Fibroblast of skin of back (primary cell): ENCODE measurements around the gene DAPP1. TPM values are rescaled to one million over a fixed set of nuclear protein-coding genes. Genes with fewer than 3 reads are reported as not detected.
"Not testable (repeated sequence)": the region's sequence is repeated elsewhere in the genome, so short reads cannot be mapped to it uniquely, and the experiment has no call there.

Experiments
- DNase-seq: peaks from one replicate; pipeline ENCODE4 v3.0.0-alpha.2; 2013
- polyA plus RNA-seq, 2 experiments: library from polyadenylated mRNA; unstranded; fragments of 120-200 nt; gene quantifications; one replicate each; pipeline ENCODE4 v1.2.1, GENCODE V29; 2013; ENCODE audit not compliant: insufficient read length in 2 of 2

Gene DAPP1
- not detected for polyA plus RNA-seq (2013, experiment 1 of 2; ENCODE audit: insufficient read length)
- polyA plus RNA-seq (2013, experiment 2 of 2; ENCODE audit: insufficient read length) = not detected

- no peak for DNase-seq
Measured at GRCh38 chr4:99816545-99817308, at the start of gene DAPP1. DAPP1 (plus strand) TSS chr4:99816827; CDS start chr4:99816914, 87 bp downstream.

- DNase-seq = not testable (repeated sequence)
Measured at GRCh38 chr4:99770842-99771241, 45.8 kb upstream of the DAPP1 start.

- no peak for DNase-seq
Measured at GRCh38 chr4:99783940-99784339, 32.7 kb upstream of the DAPP1 start.

GRCh38 chr4:99784842-99785241 lies 31.8 kb upstream of the DAPP1 start:
- no peak for DNase-seq

GRCh38 chr4:99790796-99791617 lies 25.6 kb upstream of the DAPP1 start:
- DNase-seq = peak; percentile 7

- no peak for DNase-seq
Measured at GRCh38 chr4:99800332-99801004, 16.2 kb upstream of the DAPP1 start.

GRCh38 chr4:99801005-99801699 lies 15.5 kb upstream of the DAPP1 start:
- DNase-seq = no peak

- no peak for DNase-seq
Measured at GRCh38 chr4:99803566-99804101, 13.0 kb upstream of the DAPP1 start.

GRCh38 chr4:99806545-99806944 lies 10.1 kb upstream of the DAPP1 start:
- DNase-seq = no peak

GRCh38 chr4:99807666-99808065 lies 9.0 kb upstream of the DAPP1 start:
- DNase-seq = peak; percentile 41

- DNase-seq = peak; percentile 34
Measured at GRCh38 chr4:99808260-99808857, 8.3 kb upstream of the DAPP1 start.

GRCh38 chr4:99809326-99809725 lies 7.3 kb upstream of the DAPP1 start:
- DNase-seq = no peak

- DNase-seq = no peak
Measured at GRCh38 chr4:99810536-99810935, 6.1 kb upstream of the DAPP1 start.

- no peak for DNase-seq
Measured at GRCh38 chr4:99811117-99811516, 5.5 kb upstream of the DAPP1 start.

- no peak for DNase-seq
Measured at GRCh38 chr4:99811850-99812249, 4.8 kb upstream of the DAPP1 start.

GRCh38 chr4:99815597-99816011 lies 1.0 kb upstream of the DAPP1 start:
- no peak for DNase-seq

GRCh38 chr4:99817309-99817890 lies 773 bp downstream of the DAPP1 start:
- no peak for DNase-seq

GRCh38 chr4:99818661-99819060 lies 2.0 kb downstream of the DAPP1 start:
- no peak for DNase-seq

- no peak for DNase-seq
Measured at GRCh38 chr4:99821918-99822503, 5.4 kb downstream of the DAPP1 start.

- no peak for DNase-seq
Measured at GRCh38 chr4:99822734-99823133, 6.1 kb downstream of the DAPP1 start.

- no peak for DNase-seq
Measured at GRCh38 chr4:99824070-99824599, 7.5 kb downstream of the DAPP1 start.
